Erythroblast (primary cell): ENCODE data around the gene MTHFD1.

Experiments
- GATA1 ChIP-seq: IDR thresholded peaks from 2 replicates; pipeline ENCODE4 v1.6.1; 2011; ENCODE audit warnings: low read depth, mild to moderate bottlenecking, control low read depth, low read length, moderate library complexity
- POLR2A ChIP-seq: IDR thresholded peaks from 2 replicates; pipeline ENCODE4 v1.6.1; 2011; ENCODE audit warnings: mild to moderate bottlenecking, low read length

DNA sequence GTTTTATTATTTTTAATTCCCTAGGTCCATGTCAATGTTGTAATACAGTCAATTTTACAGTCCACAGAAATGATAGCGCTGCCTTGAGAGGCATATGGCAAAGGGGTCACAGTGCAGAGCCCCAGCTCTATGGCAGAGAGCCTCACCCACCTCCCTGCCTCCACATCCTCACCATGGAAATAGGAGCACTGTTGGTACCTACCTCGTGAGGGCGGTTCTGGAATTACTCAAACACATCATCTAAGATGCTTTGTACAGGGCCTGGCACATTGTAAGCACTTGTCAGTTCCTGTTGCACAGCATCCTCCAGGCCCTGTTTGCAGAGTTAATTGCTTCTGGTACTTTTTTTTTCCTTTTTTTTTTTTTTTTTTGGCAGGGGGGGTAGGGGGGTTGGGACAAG is 73.1 kb downstream of the MTHFD1 start:
- TF ChIP-seq POLR2A, result no peak
- no peak for TF ChIP-seq GATA1
